Epithelial cell of prostate (primary cell): ENCODE results near the gene CST9.
"Not testable (repeated sequence)": the region's sequence is repeated elsewhere in the genome, so short reads cannot be mapped to it uniquely, and the experiment has no call there.

Experiments used
- DNase-seq: peaks from one replicate; pipeline ENCODE4 v3.0.0-alpha.2; 2011; ENCODE audit warnings: low read depth, low spot score
- H3K27ac ChIP-seq: fragments of 450-650 bp; 2 replicates; pipeline ENCODE4 v1.5.1; 2017; ENCODE audit warnings: mild to moderate bottlenecking

Gene CST9

GRCh38 chr20:23625236-23625964 lies 19.7 kb upstream of the CST9 start:
- DNase-seq, result peak; percentile 73
- H3K27ac ChIP-seq, result peak overlapping the region; percentile 41

- peak overlapping the region; percentile 88 for H3K27ac ChIP-seq
- no peak for DNase-seq
Observed at GRCh38 chr20:23624324-23624691, 18.6 kb upstream of the CST9 start.

- peak overlapping the region; percentile 88 for H3K27ac ChIP-seq
- DNase-seq, result no peak
Observed at GRCh38 chr20:23623666-23624323, 18.1 kb upstream of the CST9 start.

GRCh38 chr20:23622839-23623343 lies 17.2 kb upstream of the CST9 start:
- DNase-seq, result peak; percentile 61
- H3K27ac ChIP-seq, result peak overlapping the region; percentile 88

- DNase-seq, result not testable (repeated sequence)
- H3K27ac ChIP-seq, result peak overlapping the region; percentile 88
Observed at GRCh38 chr20:23622401-23622800, 16.7 kb upstream of the CST9 start.

- not testable (repeated sequence) for H3K27ac ChIP-seq, DNase-seq
Observed at GRCh38 chr20:23620670-23621386, 15.1 kb upstream of the CST9 start.

- no peak for DNase-seq
- no peak overlapping the region for H3K27ac ChIP-seq
Observed at GRCh38 chr20:23614163-23614562, 8.4 kb upstream of the CST9 start.

GRCh38 chr20:23613676-23614075 lies 8.0 kb upstream of the CST9 start:
- H3K27ac ChIP-seq, result no peak overlapping the region
- no peak for DNase-seq

- H3K27ac ChIP-seq, result no peak overlapping the region
- no peak for DNase-seq
Observed at GRCh38 chr20:23612396-23612795, 6.7 kb upstream of the CST9 start.

- no peak for DNase-seq
Observed at GRCh38 chr20:23609486-23610109, 3.9 kb upstream of the CST9 start.

GRCh38 chr20:23608251-23608846 lies 2.6 kb upstream of the CST9 start:
- DNase-seq, result no peak
- no peak overlapping the region for H3K27ac ChIP-seq

More at GRCh38 chr20:23609486-23610109, 3.9 kb upstream of the CST9 start:
- H3K27ac ChIP-seq, result no peak overlapping the region

GRCh38 chr20:23607497-23608245 lies 2.0 kb upstream of the CST9 start:
- no peak for DNase-seq

GRCh38 chr20:23606652-23607049 lies 934 bp upstream of the CST9 start:
- H3K27ac ChIP-seq, result no peak overlapping the region
- DNase-seq, result no peak

More at GRCh38 chr20:23607497-23608245, 2.0 kb upstream of the CST9 start:
- no peak overlapping the region for H3K27ac ChIP-seq

GRCh38 chr20:23604306-23604705 lies 1.4 kb downstream of the CST9 start:
- no peak overlapping the region for H3K27ac ChIP-seq
- DNase-seq, result no peak

- no peak overlapping the region for H3K27ac ChIP-seq
- no peak for DNase-seq
Observed at GRCh38 chr20:23603321-23603720, 2.4 kb downstream of the CST9 start.

GRCh38 chr20:23602699-23603098 lies 3.0 kb downstream of the CST9 start:
- no peak for DNase-seq
- H3K27ac ChIP-seq, result no peak overlapping the region

GRCh38 chr20:23602241-23602640 lies 3.5 kb downstream of the CST9 start:
- DNase-seq, result no peak
- no peak overlapping the region for H3K27ac ChIP-seq

GRCh38 chr20:23601715-23602114 lies 4.0 kb downstream of the CST9 start:
- no peak for DNase-seq
- no peak overlapping the region for H3K27ac ChIP-seq

GRCh38 chr20:23598481-23598880 lies 7.2 kb downstream of the CST9 start:
- no peak for DNase-seq
- no peak overlapping the region for H3K27ac ChIP-seq
